ENCODE data around the gene EEFSEC.

The EEFSEC gene

DNA sequence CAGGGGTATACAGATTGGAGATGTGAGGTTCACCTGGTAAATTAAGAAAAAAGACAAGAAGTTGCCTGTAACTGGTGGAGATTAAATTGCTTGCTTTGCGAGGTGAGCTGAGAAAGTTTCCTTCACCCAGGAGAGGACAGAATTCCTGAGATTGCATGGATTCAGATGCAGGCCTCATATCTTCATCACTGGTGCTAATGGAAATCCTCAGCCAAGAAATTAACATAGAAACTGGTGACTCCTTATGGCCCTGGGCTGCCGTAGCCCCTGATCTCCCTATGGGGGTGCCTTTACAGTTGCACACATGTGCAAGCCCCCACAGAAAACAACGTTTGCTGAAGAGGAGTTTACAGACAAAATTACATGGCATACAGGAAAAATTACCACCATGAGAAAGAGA, 68.0 kb downstream of the EEFSEC start:
- DNase-seq = no peak

GRCh38 chr3:128222796-128223385, 69.6 kb downstream of the EEFSEC start:
- DNase-seq = no peak

- no peak for DNase-seq
Observed at GRCh38 chr3:128226186-128226725, 73.0 kb downstream of the EEFSEC start.

DNA sequence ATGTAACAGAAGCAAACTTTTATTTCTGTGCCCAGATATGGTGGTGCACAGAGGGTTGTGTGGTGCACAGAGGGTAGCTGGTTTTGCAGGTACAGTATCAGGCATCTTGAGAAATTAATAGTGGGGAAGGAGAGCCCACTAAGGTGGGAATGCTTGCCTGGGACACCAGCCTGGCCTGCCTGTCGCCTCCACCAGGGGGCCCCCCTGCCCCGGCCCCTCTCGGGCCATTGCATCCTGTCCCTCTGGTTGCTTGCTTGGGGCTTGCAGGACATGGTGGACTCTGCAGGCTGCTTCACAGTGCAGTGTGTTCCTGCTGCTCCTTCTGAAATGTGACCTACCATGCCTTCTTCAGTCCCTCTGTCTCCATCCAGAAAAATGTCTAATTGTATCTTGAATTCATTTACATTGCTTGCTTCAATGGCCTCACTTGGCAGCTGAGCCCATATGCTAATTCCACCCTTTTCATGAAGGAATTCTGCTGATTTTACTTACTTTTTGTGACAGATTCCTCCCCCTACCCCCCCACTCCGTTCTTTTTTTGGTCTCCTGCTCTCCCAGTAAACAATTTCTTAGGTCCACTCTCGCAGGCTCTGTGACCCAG, 73.6 kb downstream of the EEFSEC start:
- no peak for DNase-seq

DNA sequence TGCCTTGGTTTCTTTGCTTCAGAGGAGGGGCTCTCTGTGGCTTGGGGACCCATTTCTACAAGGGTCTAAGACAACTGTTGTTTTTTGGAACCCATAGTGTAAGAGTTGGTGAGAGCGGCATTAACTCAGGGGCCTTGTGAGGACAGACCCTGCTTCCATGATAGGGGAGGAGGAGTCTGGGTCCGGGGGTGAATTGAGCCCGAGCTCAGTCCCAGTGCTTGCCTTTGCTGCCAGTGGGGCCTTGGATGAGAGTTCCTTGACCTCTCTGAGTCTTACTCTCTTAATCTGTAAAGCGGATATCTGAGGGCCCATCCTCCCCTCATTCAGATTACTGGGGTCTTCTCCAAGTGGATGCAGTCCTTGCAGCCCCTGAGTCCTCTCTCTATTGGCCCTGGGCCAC, 74.2 kb downstream of the EEFSEC start:
- DNase-seq = no peak

- DNase-seq = no peak
Observed at GRCh38 chr3:128228366-128228910, 75.2 kb downstream of the EEFSEC start.

- no peak for DNase-seq
Observed at GRCh38 chr3:128229106-128229857, 76.0 kb downstream of the EEFSEC start.

DNA sequence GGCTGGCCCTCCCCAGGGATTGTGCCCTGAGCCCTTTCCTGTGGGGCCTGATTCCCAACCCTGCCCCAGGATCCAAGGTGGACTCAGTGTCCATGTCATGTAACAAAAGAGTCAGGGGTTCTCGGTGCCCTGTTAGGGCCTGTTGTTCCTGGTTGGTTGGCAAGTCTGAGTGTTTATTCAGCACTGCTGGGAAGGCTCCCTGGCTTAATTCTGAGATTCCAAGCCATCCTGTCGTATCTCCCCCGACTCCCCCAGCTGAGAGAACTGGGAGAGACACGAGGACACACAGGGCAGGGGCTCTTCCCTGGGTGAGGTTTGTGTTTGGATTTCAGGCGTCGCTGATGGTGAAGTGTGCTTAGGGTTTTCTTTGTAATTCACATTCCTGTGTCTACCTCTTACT, 78.3 kb downstream of the EEFSEC start:
- DNase-seq = no peak

DNA sequence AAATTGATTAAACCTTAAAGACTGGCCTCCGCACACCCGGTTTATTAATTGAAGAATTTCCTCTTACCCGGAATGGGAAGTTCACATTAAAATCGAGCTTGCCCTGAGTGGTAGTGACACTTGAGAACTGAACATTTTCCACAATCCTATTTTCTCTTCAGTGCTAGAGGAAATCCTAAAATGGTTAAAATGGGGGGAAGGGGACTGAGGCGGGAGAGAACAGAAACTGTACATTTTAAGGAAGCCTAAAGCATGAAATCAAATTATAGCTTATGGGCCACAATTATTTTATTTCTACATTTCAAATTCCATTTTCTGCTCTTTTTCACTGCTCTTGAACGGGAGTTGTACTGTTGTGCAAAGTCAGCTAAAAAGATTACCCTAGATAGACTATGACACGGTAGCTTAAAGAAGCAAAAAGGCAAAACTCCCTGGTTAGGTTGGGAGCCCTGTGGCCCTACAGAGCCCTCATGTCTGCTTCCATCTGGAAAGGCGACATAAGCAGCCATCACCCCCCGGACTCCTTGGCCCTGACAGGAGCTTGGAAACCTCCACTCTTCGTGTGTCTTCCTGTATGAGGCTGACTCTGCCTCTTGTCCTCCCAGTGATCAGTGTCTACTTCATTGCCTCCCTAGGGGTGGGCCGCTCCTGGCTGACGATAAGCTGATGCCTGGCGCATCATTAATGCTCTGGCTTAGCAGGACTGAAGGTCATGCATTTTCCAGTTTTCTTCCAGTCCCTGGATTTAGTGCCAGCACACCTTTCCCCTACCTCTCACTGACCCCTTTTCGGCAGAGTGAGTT, 79.3 kb downstream of the EEFSEC start:
- DNase-seq = no peak

DNA sequence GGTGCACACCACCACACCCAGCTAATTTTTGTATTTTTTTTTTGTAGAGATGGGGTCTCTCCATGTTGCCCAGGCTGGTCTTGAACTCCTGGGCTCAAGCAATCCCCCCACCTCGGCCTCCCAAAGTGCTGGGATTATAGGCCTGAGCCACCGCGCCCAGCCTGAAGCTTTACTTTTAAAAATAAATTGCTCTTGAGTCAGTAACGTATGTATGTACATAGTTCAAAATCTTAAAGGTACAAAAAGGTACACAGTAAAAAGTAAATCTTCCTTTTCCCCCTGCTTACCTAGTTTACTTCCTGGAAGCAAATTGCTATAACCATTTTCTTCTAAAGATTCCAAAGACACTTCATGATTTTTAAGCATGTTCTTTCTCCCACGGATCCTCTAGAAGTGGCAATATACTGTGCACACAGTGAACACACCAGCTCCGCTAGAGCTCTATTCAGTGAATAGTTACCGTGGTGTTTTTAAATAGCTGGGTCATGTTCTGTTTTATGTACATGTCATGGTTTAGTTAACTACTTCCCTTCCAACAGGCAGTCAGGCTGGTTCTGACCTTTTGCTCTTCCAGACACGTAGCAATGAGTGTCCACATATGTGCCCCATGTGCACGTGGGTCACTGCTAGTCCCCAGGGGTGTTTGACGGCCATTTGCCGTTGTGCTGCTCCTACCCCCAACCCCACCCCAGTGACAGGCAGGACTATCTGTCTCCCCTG, 82.1 kb downstream of the EEFSEC start:
- DNase-seq = no peak

- DNase-seq = no peak
Observed at GRCh38 chr3:128236657-128237056, 83.4 kb downstream of the EEFSEC start.

DNA sequence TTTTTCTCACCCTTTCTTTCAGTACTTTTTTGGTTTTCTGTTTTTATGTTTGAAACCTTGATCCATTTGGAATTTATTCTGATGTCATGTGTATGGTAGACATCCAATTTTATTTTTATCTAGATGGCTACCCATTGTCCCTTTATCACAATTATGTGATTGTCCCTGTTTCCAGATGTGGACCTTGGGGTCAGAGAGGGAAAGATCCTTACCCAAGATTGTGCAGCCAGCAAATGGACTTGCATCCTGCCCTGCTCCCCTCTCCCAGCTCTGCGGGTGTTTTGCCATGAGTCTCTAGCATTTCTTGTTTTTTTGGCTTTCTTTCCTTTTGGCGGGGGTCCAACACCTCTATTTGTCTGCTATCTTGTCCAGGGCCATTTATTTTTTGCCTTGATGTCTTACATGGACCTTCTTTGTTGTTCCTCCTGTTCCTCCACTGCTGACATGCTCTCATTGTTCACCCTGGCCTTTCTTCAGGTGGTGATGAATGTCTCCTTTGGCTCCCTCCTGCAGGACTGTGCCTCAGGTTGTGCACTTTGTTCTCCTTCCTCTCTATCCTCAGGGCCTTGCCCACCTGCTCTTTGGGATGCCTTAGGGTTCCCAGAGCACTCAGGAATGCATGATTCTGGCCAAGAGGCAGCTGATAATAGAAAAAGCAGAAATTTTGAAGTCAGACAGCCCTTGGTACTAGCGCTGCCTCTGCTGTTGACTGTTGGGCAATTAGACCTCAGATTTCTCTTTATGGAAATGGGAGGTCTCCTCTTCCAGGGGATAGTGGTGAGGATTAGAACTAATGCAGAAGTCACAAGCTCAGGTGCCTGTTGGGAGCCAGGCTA, 84.3 kb downstream of the EEFSEC start:
- DNase-seq = no peak

GRCh38 chr3:128238184-128238489, 84.9 kb downstream of the EEFSEC start:
- DNase-seq = no peak

- DNase-seq = no peak
Observed at GRCh38 chr3:128239304-128239703, 86.0 kb downstream of the EEFSEC start.

- no peak for DNase-seq
Observed at GRCh38 chr3:128240232-128240631, 87.0 kb downstream of the EEFSEC start.

GRCh38 chr3:128241741-128242140, 88.5 kb downstream of the EEFSEC start:
- DNase-seq = no peak

DNA sequence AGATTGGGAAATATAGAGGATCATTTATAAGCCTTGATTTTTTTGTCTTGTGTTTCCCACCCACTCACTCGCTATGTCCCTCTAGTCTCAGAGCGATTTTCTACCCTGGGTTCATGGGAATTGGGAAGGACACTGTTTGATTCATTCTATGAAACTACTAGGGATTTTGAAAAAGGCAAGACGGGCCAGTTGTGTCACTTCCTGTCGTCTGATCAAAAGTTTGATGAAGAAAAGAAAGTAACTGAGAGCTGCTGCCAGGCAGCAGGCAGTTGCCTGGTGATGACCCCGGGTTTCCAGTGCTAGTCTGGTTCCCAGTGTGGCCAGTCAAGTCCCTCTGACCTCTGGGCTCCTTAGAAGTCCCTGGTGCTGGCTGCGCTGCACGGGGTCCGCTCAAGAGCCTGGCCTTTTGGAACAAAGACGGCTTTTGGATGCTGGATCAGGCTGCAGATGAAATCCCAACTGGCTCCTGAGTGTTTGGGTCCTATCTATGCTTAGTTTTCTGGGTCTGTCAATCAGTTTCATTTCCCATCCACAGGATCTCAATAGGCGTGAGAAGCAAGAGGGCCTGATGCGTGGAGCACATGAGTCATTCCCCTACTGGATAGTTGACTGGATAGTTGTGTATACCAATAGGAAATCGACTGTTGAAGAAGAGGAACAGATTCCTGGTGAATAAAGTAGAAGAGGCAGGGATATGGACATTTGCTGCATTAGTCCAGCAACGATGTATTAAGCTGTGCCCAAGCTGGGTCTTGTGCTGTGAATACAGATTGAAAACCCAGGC, 89.7 kb downstream of the EEFSEC start:
- DNase-seq = no peak

DNA sequence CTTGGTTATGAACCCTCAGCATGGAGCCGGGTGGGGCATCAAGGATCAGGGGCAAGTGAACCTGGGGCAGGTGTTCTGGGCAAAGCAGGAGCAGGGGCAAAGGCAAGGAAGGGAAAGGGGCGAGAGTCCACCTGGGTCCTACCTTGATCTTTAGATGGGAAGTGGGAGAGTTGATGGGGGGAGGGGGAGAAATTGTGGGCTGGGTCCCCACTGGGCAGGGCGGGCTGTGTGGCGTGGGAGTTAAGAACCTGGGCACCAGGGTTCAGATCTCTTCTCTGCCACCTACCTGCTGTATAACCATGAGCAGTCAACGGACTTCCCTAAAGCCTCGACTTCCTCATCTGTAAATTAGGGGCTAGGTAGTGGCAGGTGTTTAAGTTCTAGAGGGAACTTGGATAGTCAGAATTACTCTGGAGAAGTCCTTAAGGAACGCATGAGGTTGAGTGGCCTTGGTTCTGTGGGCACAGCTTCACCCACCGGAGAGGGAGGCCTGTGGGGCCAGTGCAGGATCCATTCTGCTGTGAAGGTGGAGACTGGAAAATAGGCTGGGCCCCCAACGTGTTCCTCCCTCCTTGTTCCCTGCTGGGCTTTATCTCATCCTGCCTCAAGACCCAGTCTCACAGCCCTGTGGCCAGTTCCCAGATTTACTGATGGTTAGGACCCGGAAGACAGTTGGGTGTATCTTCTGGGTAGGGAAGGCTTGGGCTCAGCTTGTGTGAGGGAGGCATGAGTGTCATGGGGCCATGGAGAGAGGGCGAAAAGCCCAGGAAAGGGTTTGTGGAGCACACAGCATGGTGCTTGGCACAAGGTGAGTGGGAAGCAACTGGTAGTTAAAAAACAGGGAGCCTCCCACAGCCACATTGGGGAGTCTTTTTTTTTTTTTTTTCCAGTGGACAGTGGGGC, 90.6 kb downstream of the EEFSEC start:
- DNase-seq = no peak

- no peak for DNase-seq
Observed at GRCh38 chr3:128245460-128245859, 92.2 kb downstream of the EEFSEC start.

Data from activated naive CD4-positive, alpha-beta T cell treated with anti-CD3 and anti-CD28 coated beads, Interleukin-2, amount 50 U/mL, for 16 hours (primary cell).